Neural cell (in vitro differentiated cells): Measurements from ENCODE around the gene SPPL2A. TPM values are rescaled to one million over a fixed set of nuclear protein-coding genes. Genes with fewer than 3 reads are reported as not detected.

Source experiments
- H2AFZ ChIP-seq: fragments of 200-600, 300-800 bp; sonication (generic), shearing (Covaris generic); 2 replicates; pipeline ENCODE4 v1.6.0; 2014; ENCODE audit warnings: low read depth, mild to moderate bottlenecking, antibody characterized with exemption, low read length, moderate library complexity
- H3F3A ChIP-seq: fragments of 200-600 bp; shearing (Covaris generic); 2 replicates; pipeline ENCODE4 v1.6.1; 2016; ENCODE audit warnings: mild to moderate bottlenecking, moderate library complexity, mixed read lengths, antibody characterized with exemption, low read length; ENCODE audit not compliant: insufficient read depth, poor library complexity, severe bottlenecking
- H3K27ac ChIP-seq: fragments of 200-600, 300-800 bp; sonication (generic), shearing (Covaris generic); 2 replicates; pipeline ENCODE4 v1.5.1; 2014; ENCODE audit warnings: mild to moderate bottlenecking, low read length, moderate library complexity
- H3K27me3 ChIP-seq: fragments of 300-800, 200-600 bp; sonication (generic), shearing (Covaris generic); 2 replicates; pipeline ENCODE4 v1.6.0; 2014; ENCODE audit warnings: mild to moderate bottlenecking, low read depth, low read length, moderate library complexity; ENCODE audit not compliant: insufficient read depth
- H3K36me3 ChIP-seq: fragments of 300-800, 200-600 bp; sonication (generic), shearing (Covaris generic); 2 replicates; pipeline ENCODE4 v1.5.1; 2014; ENCODE audit warnings: mild to moderate bottlenecking, antibody characterized with exemption, low read length, moderate library complexity; ENCODE audit not compliant: insufficient read depth
- H3K4me2 ChIP-seq: fragments of 300-800, 200-600 bp; sonication (generic), shearing (Covaris generic); 2 replicates; pipeline ENCODE4 v1.6.0; 2014; ENCODE audit warnings: mild to moderate bottlenecking, low read length
- H3K4me3 ChIP-seq: fragments of 300-800, 200-600 bp; sonication (generic), shearing (Covaris generic); 2 replicates; pipeline ENCODE4 v1.5.1; 2014; ENCODE audit warnings: mild to moderate bottlenecking, low read length, moderate library complexity
- H3K79me2 ChIP-seq: fragments of 200-600 bp; shearing (Covaris generic); replicated peaks from 2 replicates; pipeline ENCODE4 v1.6.0; 2014; ENCODE audit warnings: mild to moderate bottlenecking, low read length, moderate library complexity; ENCODE audit not compliant: insufficient read depth
- H3K9ac ChIP-seq: fragments of 300-800, 200-600 bp; sonication (generic), shearing (Covaris generic); 2 replicates; pipeline ENCODE4 v1.6.1; 2016; ENCODE audit warnings: mild to moderate bottlenecking, low read length, mixed read lengths
- H3K9me2 ChIP-seq: fragments of 200-600 bp; shearing (Covaris generic); 2 replicates; pipeline ENCODE4 v1.6.1; 2016; ENCODE audit warnings: mild to moderate bottlenecking, low read length, mixed read lengths; ENCODE audit not compliant: insufficient read depth
- H3K9me3 ChIP-seq: fragments of 200-600, 300-800 bp; sonication (generic), shearing (Covaris generic); 2 replicates; pipeline ENCODE4 v1.6.1; 2016; ENCODE audit warnings: mild to moderate bottlenecking, mixed run types, low read length, moderate library complexity, mixed read lengths
- H4K20me1 ChIP-seq: fragments of 200-600 bp; shearing (Covaris generic); 2 replicates; pipeline ENCODE4 v1.6.1; 2016; ENCODE audit warnings: mild to moderate bottlenecking, mixed run types; ENCODE audit not compliant: insufficient read depth
- EP300 ChIP-seq: fragments of 450-650 bp; conservative IDR thresholded peaks from 2 replicates; pipeline ENCODE4 v1.6.1; 2014; ENCODE audit warnings: antibody characterized with exemption, mild to moderate bottlenecking, moderate library complexity; ENCODE audit not compliant: poor library complexity, severe bottlenecking
- EZH2 ChIP-seq: fragments of 200-600, 300-800 bp; shearing (Covaris generic), sonication (generic); IDR thresholded peaks from 2 replicates; pipeline ENCODE4 v1.6.1; 2014; ENCODE audit warnings: antibody characterized with exemption, low read length, borderline replicate concordance, mild to moderate bottlenecking; ENCODE audit not compliant: insufficient read depth, poor library complexity, severe bottlenecking
- MXI1 ChIP-seq: fragments of 450-650 bp; conservative IDR thresholded peaks from 2 replicates; pipeline ENCODE4 v1.6.1; 2014; ENCODE audit warnings: antibody characterized with exemption, mild to moderate bottlenecking; ENCODE audit not compliant: poor library complexity, severe bottlenecking
- POLR2AphosphoS5 ChIP-seq: IDR thresholded peaks from 2 replicates; pipeline ENCODE4 v1.6.1; 2012
- RAD21 ChIP-seq: fragments of 450-650 bp; conservative IDR thresholded peaks from 2 replicates; pipeline ENCODE4 v1.6.1; 2014; ENCODE audit warnings: antibody characterized with exemption, mild to moderate bottlenecking, moderate library complexity
- SMC3 ChIP-seq: fragments of 450-650 bp; conservative IDR thresholded peaks from 2 replicates; pipeline ENCODE4 v1.6.1; 2014; ENCODE audit warnings: antibody characterized with exemption, mild to moderate bottlenecking, moderate library complexity; ENCODE audit not compliant: poor library complexity
- TAF1 ChIP-seq: IDR thresholded peaks from 2 replicates; pipeline ENCODE4 v1.6.1; 2012; ENCODE audit warnings: low read depth
- polyA plus RNA-seq: library from polyadenylated mRNA; depleted of rRNA; stranded (reverse); fragments of >200 nt; gene quantifications from 2 replicates; pipeline ENCODE4 v1.2.3, GENCODE V29; 2014
- TF ChIP-seq, protein P1 (sequence below): IDR thresholded peaks from 2 replicates; pipeline ENCODE4 v1.6.1; 2012; ENCODE audit warnings: borderline replicate concordance
- TF ChIP-seq, protein P2 (sequence below): fragments of 450-650 bp; IDR thresholded peaks from 2 replicates; pipeline ENCODE4 v1.5.1; 2014; ENCODE audit warnings: antibody characterized with exemption, mild to moderate bottlenecking, moderate library complexity; ENCODE audit not compliant: poor library complexity, severe bottlenecking

SPPL2A gene
- polyA plus RNA-seq, 1 donor from 2014 or later = 29.9 TPM

DNA sequence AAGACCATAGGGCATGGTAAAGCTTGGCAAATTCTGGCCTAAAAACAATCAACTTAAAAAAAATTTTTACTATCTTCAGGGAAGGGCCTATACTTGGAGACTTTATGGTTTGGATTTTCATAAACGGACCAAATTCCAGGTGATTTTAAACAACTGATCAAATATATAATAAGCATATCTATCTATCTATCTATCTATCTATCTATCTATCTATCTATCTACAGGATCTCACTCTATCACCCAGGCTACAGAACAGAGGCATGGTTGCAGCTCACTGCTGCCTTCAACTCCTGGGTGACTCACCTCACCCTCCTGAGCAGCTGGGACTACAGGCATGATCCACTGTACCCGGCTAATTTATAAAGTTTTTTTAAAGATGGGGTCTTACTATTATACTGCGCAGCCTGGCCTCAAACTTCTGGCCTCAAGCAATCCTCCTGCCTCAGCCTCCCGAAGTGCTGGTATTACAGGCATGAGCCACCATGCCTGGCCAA is 6.7 kb downstream of the SPPL2A start:
- Histone ChIP-seq H3K79me2 (peaks cover 37% of the 10 kb centered on the region), H4K20me1 (no peaks in the 10 kb centered on the region)

DNA sequence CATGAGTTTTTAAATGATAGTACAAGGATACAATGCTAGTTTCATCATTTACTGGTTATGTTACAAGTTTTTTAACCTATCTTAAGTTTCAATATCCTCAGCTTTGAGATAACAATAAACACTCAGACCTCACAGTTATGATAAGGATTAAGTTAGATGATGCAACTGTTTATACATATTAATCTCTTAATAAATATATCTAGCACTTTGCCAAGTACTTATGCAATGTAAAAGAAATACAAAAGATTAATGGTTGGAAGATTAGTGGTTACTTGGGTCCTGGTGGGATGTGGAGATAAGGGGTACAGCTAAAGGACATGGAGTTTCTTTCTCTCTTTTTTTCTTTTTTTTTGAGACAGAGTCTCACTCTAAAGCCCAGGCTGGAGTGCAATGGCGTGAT is 12.0 kb downstream of the SPPL2A start:
- Histone ChIP-seq H3K9me2 (no peaks in the 10 kb centered on the region), H4K20me1 (no peaks in the 10 kb centered on the region), H3K9me3 (no peaks in the 10 kb centered on the region), H3F3A (no peaks in the 10 kb centered on the region), H2AFZ (no peak overlapping the region), H3K9ac (no peak overlapping the region), H3K27ac (no peak overlapping the region), H3K36me3 (no peaks in the 10 kb centered on the region), H3K4me3 (no peak overlapping the region), H3K4me2 (no peak overlapping the region), H3K79me2 (peaks cover 17% of the 10 kb centered on the region), H3K27me3 (no peaks in the 10 kb centered on the region)
- TF ChIP-seq MXI1 (no peak), EZH2 (no peak), POLR2AphosphoS5 (no peak), SMC3 (no peak), TAF1 (no peak), EP300 (no peak), RAD21 (no peak)
- TF ChIP-seq, protein P1, sequence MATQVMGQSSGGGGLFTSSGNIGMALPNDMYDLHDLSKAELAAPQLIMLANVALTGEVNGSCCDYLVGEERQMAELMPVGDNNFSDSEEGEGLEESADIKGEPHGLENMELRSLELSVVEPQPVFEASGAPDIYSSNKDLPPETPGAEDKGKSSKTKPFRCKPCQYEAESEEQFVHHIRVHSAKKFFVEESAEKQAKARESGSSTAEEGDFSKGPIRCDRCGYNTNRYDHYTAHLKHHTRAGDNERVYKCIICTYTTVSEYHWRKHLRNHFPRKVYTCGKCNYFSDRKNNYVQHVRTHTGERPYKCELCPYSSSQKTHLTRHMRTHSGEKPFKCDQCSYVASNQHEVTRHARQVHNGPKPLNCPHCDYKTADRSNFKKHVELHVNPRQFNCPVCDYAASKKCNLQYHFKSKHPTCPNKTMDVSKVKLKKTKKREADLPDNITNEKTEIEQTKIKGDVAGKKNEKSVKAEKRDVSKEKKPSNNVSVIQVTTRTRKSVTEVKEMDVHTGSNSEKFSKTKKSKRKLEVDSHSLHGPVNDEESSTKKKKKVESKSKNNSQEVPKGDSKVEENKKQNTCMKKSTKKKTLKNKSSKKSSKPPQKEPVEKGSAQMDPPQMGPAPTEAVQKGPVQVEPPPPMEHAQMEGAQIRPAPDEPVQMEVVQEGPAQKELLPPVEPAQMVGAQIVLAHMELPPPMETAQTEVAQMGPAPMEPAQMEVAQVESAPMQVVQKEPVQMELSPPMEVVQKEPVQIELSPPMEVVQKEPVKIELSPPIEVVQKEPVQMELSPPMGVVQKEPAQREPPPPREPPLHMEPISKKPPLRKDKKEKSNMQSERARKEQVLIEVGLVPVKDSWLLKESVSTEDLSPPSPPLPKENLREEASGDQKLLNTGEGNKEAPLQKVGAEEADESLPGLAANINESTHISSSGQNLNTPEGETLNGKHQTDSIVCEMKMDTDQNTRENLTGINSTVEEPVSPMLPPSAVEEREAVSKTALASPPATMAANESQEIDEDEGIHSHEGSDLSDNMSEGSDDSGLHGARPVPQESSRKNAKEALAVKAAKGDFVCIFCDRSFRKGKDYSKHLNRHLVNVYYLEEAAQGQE = no peak
- TF ChIP-seq, protein P2, sequence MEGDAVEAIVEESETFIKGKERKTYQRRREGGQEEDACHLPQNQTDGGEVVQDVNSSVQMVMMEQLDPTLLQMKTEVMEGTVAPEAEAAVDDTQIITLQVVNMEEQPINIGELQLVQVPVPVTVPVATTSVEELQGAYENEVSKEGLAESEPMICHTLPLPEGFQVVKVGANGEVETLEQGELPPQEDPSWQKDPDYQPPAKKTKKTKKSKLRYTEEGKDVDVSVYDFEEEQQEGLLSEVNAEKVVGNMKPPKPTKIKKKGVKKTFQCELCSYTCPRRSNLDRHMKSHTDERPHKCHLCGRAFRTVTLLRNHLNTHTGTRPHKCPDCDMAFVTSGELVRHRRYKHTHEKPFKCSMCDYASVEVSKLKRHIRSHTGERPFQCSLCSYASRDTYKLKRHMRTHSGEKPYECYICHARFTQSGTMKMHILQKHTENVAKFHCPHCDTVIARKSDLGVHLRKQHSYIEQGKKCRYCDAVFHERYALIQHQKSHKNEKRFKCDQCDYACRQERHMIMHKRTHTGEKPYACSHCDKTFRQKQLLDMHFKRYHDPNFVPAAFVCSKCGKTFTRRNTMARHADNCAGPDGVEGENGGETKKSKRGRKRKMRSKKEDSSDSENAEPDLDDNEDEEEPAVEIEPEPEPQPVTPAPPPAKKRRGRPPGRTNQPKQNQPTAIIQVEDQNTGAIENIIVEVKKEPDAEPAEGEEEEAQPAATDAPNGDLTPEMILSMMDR = no peak

More for the DNA sequence above, 6.7 kb downstream of the SPPL2A start:
- H3K27ac ChIP-seq = no peak overlapping the region
- TF ChIP-seq POLR2AphosphoS5 = no peak
- TF ChIP-seq EP300 = no peak
- no peak for TF ChIP-seq MXI1
- no peak for TF ChIP-seq SMC3
- no peak for TF ChIP-seq RAD21
- TF ChIP-seq, protein P1 = no peak
- no peak for TF ChIP-seq TAF1
- TF ChIP-seq, protein P2 = no peak
- H3K4me3 ChIP-seq = no peak overlapping the region
- H3K36me3 ChIP-seq = no peaks in the 10 kb centered on the region
- H3F3A ChIP-seq = no peaks in the 10 kb centered on the region
- no peaks in the 10 kb centered on the region for H3K9me3 ChIP-seq
- no peaks in the 10 kb centered on the region for H3K27me3 ChIP-seq
- H3K9me2 ChIP-seq = no peaks in the 10 kb centered on the region
- no peak overlapping the region for H3K9ac ChIP-seq
- no peak overlapping the region for H2AFZ ChIP-seq
- H3K4me2 ChIP-seq = no peak overlapping the region
